GM12873 (cell line): ENCODE measurements around the gene CACNA1I.

Experiments
- CTCF ChIP-seq: IDR thresholded peaks from 2 replicates; pipeline ENCODE4 v1.5.1; 2012; ENCODE audit warnings: low read depth, mild to moderate bottlenecking, moderate library complexity, low read length, control low read depth; ENCODE audit not compliant: insufficient read depth; ENCODE audit errors: missing control alignments

The CACNA1I gene

GRCh38 chr22:39684702-39685281 is 114.2 kb downstream of the CACNA1I start:
- no peak for TF ChIP-seq CTCF

GRCh38 chr22:39685336-39686177 is 115.0 kb downstream of the CACNA1I start:
- no peak for TF ChIP-seq CTCF

- no peak for TF ChIP-seq CTCF
These were observed 115.6 kb downstream of the CACNA1I start for GRCh38 chr22:39686178-39686620.

DNA sequence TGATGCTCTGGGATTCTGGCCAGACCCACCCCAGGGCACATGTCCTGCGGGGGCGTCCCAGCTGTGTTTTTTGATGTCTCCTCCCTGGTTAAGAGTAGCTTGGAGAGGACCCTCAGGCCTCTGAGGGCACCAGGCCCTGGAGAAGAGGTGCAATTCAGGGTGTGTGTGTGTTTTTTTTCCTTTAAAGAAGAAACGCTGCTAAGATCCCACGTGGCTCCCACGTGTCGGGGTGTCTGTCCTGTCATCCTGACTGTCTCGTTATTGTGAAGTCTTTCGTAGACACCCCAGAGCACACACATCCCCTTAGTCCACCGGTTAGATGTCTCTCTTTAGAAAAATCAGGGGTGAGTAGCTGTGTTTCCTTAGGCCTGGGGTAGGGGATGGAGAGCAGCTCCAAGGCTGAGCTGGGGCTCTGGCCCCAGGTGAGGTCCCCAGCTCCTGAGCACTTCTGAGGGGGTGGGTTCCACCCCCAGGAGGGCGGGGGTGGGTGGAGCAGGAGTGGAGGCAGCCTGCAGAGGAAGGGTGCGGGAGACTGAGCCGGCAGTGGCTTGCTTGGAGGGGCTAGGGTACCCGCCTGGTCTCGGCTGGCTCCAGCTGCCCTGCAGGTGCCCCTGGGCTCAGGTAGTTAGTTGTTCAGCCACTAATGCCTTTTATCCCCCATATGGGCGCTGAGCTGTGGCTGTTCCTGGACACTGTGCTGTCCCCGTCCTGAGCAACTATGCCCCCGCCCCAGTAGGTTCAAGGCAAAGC is 116.4 kb downstream of the CACNA1I start:
- no peak for TF ChIP-seq CTCF

DNA sequence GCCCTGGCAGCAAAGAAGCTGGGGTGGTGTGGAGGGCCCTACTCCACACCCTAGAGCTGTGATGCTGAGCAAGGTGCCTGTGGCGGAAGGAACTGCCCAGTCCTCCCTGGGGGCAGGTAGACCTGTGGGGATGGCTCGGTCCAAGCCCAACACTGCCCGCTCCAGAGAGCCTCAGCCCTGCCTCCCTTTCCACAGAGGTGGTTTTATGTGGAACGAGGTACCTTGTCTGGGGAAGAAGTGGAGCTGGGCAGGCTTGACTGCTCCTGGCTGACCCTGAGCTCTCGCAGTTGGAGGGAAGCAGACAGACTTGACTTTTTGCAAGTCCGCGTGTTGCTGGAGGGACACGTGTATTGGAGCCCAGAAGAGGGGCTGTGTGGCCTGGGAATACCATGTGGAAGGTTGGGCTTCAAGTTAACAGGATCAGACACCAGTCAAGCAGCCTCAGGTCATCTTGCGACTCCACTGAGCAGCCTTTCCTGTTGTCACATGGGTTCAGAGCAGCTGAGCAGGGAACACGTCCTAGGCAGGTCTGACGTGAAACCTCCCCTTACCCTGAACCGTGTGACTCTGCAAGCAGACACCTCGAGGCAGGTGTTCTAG is 117.7 kb downstream of the CACNA1I start:
- no peak for TF ChIP-seq CTCF

GRCh38 chr22:39689421-39689820 is 118.9 kb downstream of the CACNA1I start:
- no peak for TF ChIP-seq CTCF
